AG09319 (cell line): ENCODE measurements around the gene TBX18.

Experiments used
- DNase-seq: peaks from one replicate; pipeline ENCODE4 v3.0.0-alpha.2; 2010; ENCODE audit warnings: low read depth; ENCODE audit errors: extremely low read depth
- CTCF ChIP-seq: IDR thresholded peaks from 2 replicates; pipeline ENCODE4 v1.5.1; 2011; ENCODE audit warnings: low read depth, mild to moderate bottlenecking, inconsistent platforms, low read length, moderate library complexity

The TBX18 gene

GRCh38 chr6:84688141-84688873, 76.1 kb downstream of the TBX18 start:
- no peak for TF ChIP-seq CTCF
- DNase-seq, result no peak

GRCh38 chr6:84687431-84687830, 77.0 kb downstream of the TBX18 start:
- no peak for TF ChIP-seq CTCF
- DNase-seq, result no peak

- no peak for DNase-seq
- TF ChIP-seq CTCF, result peak; percentile 10
These were observed 78.3 kb downstream of the TBX18 start for GRCh38 chr6:84685983-84686584.

GRCh38 chr6:84681693-84682326, 82.6 kb downstream of the TBX18 start:
- TF ChIP-seq CTCF, result no peak
- DNase-seq, result no peak

- DNase-seq, result no peak
- no peak for TF ChIP-seq CTCF
These were observed 88.7 kb downstream of the TBX18 start for GRCh38 chr6:84675651-84676050.

- TF ChIP-seq CTCF, result no peak
- no peak for DNase-seq
These were observed 90.0 kb downstream of the TBX18 start for GRCh38 chr6:84674395-84674794.

- no peak for DNase-seq
- no peak for TF ChIP-seq CTCF
These were observed 93.2 kb downstream of the TBX18 start for GRCh38 chr6:84671183-84671582.
